Tibial artery (tissue), 4 donors: ENCODE results near the gene BCCIP.

Source experiments
- DNase-seq, 2 donors: peaks; one replicate each; pipeline ENCODE4 v3.0.0-alpha.2; 2019
- H3K27ac ChIP-seq, 2 donors: fragments of 200-600 bp; sonication (generic) in 1 of 2; 1 replicate in 1 of 2; 2 replicates in 1 of 2; pipeline ENCODE4 v1.5.1; 2018 to 2019; ENCODE audit warnings: mild to moderate bottlenecking in 1 of 2
- H3K27me3 ChIP-seq, 2 donors: fragments of 200-600 bp; sonication (generic) in 1 of 2; one replicate each; pipeline versions ENCODE4 v1.5.1 to v1.6.0; 2016 to 2019
- H3K36me3 ChIP-seq, 3 donors: fragments of 200-600 bp; sonication (generic) in 2 of 3; one replicate each; pipeline ENCODE4 v1.5.1; 2016 to 2019; ENCODE audit warnings: mild to moderate bottlenecking in 2 of 3
- H3K4me1 ChIP-seq, 4 donors: fragments of 200-600 bp; sonication (generic) in 2 of 4; 1 replicate in 3 of 4; 2 replicates in 1 of 4; pipeline ENCODE4 v1.5.1; 2016 to 2019
- H3K4me3 ChIP-seq, 2 donors: fragments of 200-600 bp; sonication (generic) in 1 of 2; 1 replicate in 1 of 2; 2 replicates in 1 of 2; pipeline ENCODE4 v1.5.1; 2018 to 2019; ENCODE audit warnings: mild to moderate bottlenecking in 2 of 2
- H3K9me3 ChIP-seq, 3 donors: fragments of 200-600 bp; sonication (generic) in 1 of 3; one replicate each; pipeline ENCODE4 v1.5.1; 2016 to 2019
- intact Hi-C: fragments of 100-400 bp; cut with DNase I; formaldehyde crosslinking; loops from one replicate; pipeline ENCODE4 v1.15.0; 2023; ENCODE audit warnings: low total_unique reads
- TF ChIP-seq, protein P1 (sequence below), 2 experiments: fragments of 200-600 bp in 1 of 2; fragments of 450-650 bp in 1 of 2; IDR thresholded peaks; one replicate each; pipeline ENCODE4 v1.5.1; 2017 to 2019; ENCODE audit warnings: antibody characterized with exemption in 2 of 2, mild to moderate bottlenecking in 1 of 2, moderate library complexity in 1 of 2

The BCCIP gene

DNA sequence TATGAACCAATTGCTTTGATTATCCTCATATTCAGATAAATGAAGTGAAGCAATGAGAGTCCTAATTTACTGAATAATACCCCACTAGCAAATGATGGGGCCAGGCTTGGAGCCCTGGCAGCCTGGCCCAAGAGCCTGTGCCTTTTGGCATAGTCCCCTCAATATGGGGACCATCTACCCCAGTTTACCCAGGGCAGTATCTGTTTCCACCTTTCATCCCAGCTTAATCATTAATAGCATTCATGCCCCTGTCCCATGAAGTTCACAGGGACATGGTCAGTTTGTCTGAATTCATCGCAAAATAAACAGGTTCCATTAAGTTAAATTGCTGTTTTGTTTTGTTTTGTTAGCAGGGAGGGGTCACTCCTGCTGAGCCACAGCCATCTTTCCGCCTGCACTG is 25.5 kb downstream of the BCCIP start:
- TF ChIP-seq, protein P1, sequence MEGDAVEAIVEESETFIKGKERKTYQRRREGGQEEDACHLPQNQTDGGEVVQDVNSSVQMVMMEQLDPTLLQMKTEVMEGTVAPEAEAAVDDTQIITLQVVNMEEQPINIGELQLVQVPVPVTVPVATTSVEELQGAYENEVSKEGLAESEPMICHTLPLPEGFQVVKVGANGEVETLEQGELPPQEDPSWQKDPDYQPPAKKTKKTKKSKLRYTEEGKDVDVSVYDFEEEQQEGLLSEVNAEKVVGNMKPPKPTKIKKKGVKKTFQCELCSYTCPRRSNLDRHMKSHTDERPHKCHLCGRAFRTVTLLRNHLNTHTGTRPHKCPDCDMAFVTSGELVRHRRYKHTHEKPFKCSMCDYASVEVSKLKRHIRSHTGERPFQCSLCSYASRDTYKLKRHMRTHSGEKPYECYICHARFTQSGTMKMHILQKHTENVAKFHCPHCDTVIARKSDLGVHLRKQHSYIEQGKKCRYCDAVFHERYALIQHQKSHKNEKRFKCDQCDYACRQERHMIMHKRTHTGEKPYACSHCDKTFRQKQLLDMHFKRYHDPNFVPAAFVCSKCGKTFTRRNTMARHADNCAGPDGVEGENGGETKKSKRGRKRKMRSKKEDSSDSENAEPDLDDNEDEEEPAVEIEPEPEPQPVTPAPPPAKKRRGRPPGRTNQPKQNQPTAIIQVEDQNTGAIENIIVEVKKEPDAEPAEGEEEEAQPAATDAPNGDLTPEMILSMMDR (IDR thresholded peaks at IDR 0.05), result no peak
- H3K4me1 ChIP-seq, result no peaks in the 10 kb centered on the region
- no peaks in the 10 kb centered on the region for H3K27me3 ChIP-seq
- no peak overlapping the region for H3K4me3 ChIP-seq
- intact Hi-C loops, result no loop called here
- no peak overlapping the region for H3K27ac ChIP-seq
- H3K36me3 ChIP-seq, result peaks cover 24 to 79% (median 42%) of the 10 kb centered on the region in 3 donors
- H3K9me3 ChIP-seq, result no peaks in the 10 kb centered on the region
- no peak for DNase-seq

DNA sequence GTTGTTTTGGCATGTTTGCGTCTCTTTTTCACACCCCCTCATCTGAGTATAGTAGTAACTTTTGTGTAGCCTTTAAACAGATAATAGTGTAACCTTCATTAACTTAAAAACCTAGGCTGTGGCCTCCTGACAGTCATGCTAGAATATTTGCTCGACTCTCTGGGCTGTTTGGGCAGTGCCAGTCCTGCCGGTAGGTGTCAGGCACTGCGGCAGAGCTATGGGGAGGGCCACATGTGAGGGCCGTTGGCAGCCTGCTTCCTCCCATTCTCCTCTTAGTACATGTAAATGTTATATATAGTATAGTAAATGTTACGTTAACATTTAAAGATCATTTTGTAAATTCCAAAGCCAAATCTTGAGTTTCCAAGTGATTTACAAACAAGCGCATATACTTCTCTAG is 26.1 kb downstream of the BCCIP start:
- no peaks in the 10 kb centered on the region for H3K9me3 ChIP-seq
- intact Hi-C loops, result no loop called here
- H3K4me1 ChIP-seq, result no peaks in the 10 kb centered on the region
- no peak overlapping the region for H3K4me3 ChIP-seq
- no peaks in the 10 kb centered on the region for H3K27me3 ChIP-seq
- H3K27ac ChIP-seq, result no peak overlapping the region
- DNase-seq, result no peak
- TF ChIP-seq, protein P1 (IDR thresholded peaks at IDR 0.05), result no peak
- H3K36me3 ChIP-seq, result peaks cover 24 to 83% (median 44%) of the 10 kb centered on the region in 3 donors

DNA sequence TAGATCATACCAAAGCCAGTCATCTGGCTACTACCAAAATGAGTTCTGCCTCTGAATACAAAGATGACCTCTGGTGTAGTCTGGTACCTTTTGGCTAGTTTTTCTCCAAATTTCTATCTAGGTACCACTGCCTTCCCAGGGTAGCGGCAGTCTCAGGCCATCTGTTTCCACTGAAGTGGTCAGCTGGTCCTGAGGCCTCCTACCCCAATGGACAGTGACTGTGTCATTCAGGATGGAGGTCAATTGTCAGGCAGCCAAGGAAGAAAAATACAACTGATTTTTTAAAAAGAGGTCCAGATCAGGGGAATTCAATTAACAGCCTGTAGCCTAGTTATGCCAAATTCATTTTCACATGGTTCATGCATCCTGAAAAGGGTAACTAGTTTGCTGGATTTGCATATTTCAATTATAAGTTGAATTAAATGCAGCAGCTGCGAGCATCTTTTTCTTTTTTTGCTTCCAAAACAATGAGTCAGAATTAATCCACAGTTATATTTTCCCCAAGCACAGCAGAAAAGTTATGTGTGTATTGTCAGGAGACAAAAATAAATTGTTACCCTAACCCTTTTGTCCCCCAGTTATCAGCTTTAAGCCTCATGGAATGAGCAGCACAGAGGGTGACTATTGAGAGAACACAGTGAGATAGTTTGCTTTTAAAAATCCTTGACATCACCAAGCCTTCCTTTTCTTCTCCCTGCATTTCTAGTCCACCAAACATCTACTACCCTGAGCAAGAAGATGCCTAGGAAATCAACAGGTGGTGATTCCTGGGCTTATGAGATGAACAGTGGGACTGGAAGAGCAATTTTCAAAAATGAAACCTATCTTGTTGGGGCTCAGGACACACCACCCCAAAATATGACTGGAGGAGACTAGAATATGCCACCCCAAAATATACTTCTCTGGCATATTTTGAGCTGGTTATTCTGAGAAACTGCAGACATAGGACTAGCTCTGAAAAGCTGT is 27.7 kb downstream of the BCCIP start:
- Histone ChIP-seq H3K36me3 (peaks cover 24 to 81% (median 48%) of the 10 kb centered on the region in 3 donors), H3K9me3 (no peaks in the 10 kb centered on the region), H3K4me1 (no peaks in the 10 kb centered on the region), H3K27ac (no peak overlapping the region), H3K27me3 (no peaks in the 10 kb centered on the region), H3K4me3 (no peak overlapping the region)
- intact Hi-C loops, result no loop called here
- no peak for DNase-seq
- TF ChIP-seq, protein P1 (IDR thresholded peaks at IDR 0.05), result no peak

DNA sequence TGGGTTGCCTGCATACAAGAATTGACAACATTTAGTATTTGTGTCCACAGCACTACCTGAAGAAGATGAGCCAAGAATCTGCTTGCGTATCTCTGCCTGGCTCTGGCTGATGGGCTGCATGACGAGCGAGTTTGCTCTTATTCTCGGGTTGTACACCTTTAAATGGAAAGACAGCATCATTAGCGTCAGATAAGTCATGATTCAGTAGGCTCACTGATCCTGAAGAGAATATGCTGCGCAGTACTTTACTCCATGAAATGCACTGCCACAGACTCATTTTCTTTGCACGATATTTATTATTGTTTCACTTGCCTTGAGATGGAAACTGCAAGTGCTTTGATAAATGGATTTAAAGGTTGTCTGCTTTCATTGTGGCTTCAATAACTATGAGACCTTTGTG is 29.1 kb downstream of the BCCIP start:
- TF ChIP-seq, protein P1 (IDR thresholded peaks at IDR 0.05), result no peak
- Histone ChIP-seq H3K4me3 (no peak overlapping the region), H3K9me3 (no peaks in the 10 kb centered on the region), H3K36me3 (peaks cover 24 to 82% (median 48%) of the 10 kb centered on the region in 3 donors), H3K27me3 (no peaks in the 10 kb centered on the region), H3K27ac (no peak overlapping the region), H3K4me1 (no peaks in the 10 kb centered on the region)
- intact Hi-C loops, result no loop called here
- no peak for DNase-seq

DNA sequence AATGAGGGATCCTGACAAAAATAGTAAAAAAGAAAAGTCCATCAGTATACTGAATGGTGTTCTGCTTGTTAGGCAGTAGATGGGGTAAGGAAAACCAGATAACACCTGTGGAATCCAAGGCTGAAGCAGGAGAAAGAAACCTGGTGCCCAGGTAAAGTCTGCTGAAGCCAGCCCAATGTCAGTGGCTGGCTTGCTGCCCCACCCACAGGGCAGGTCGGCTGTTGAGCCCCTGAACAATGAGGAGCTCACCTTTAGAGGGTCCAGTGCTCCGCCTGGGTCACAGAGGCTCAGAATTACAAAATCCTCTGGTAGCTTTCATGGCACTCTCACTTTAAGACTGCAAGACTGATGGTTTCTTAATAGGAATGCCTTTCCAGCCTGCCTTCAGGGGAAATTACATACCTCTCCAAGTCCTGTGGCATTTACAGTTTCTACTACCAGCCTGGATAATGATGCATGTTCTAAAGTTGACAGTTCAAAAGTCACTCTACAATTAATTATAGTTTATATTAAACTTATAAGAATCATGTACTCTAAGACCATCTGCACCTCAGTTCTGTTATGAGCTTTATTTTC is 33.9 kb downstream of the BCCIP start:
- no peak for DNase-seq
- peaks cover 13 to 51% (median 34%) of the 10 kb centered on the region in 3 donors for H3K36me3 ChIP-seq
- H3K27ac ChIP-seq, result no peak overlapping the region
- H3K4me1 ChIP-seq, result no peaks in the 10 kb centered on the region
- intact Hi-C loops, result no loop called here
- H3K9me3 ChIP-seq, result no peaks in the 10 kb centered on the region
- H3K27me3 ChIP-seq, result no peaks in the 10 kb centered on the region
- TF ChIP-seq, protein P1 (IDR thresholded peaks at IDR 0.05), result no peak
- no peak overlapping the region for H3K4me3 ChIP-seq
